Neural progenitor cell (in vitro differentiated cells): ENCODE data around the gene ERN1. TPM values are rescaled to one million over a fixed set of nuclear protein-coding genes. Genes with fewer than 3 reads are reported as not detected.
A peak's percentile ranks its signal among the peaks of the same experiment; 100 is the strongest.

Source experiments
- DNase-seq: peaks from one replicate; pipeline ENCODE4 v3.0.0-alpha.2; 2016; ENCODE audit warnings: low spot score
- H2AFZ ChIP-seq: fragments of 200-600 bp; sonication (generic); replicated peaks from 2 replicates; pipeline ENCODE4 v1.6.1; 2016; ENCODE audit warnings: antibody characterized with exemption
- H3F3A ChIP-seq: fragments of 200-600 bp; sonication (generic); 2 replicates; pipeline ENCODE4 v1.6.1; 2016; ENCODE audit warnings: antibody characterized with exemption, low read depth
- H3K27ac ChIP-seq: fragments of 200-600 bp; sonication (generic); 2 replicates; pipeline ENCODE4 v1.5.1; 2016; ENCODE audit warnings: mild to moderate bottlenecking
- H3K27me3 ChIP-seq: fragments of 200-600 bp; sonication (generic); 2 replicates; pipeline ENCODE4 v1.6.1; 2016; ENCODE audit warnings: mild to moderate bottlenecking, moderate library complexity
- H3K36me3 ChIP-seq: fragments of 200-600 bp; sonication (generic); 2 replicates; pipeline ENCODE4 v1.5.1; 2016
- H3K4me1 ChIP-seq: fragments of 200-600 bp; sonication (generic); 2 replicates; pipeline ENCODE4 v1.6.1; 2016; ENCODE audit warnings: mixed run types
- H3K4me2 ChIP-seq: fragments of 200-600 bp; sonication (generic); 2 replicates; pipeline ENCODE4 v1.6.1; 2016
- H3K4me3 ChIP-seq: fragments of 200-600 bp; sonication (generic); 2 replicates; pipeline ENCODE4 v1.5.1; 2016
- H3K79me2 ChIP-seq: fragments of 200-600 bp; sonication (generic); 2 replicates; pipeline ENCODE4 v1.6.1; 2016; ENCODE audit warnings: low read depth
- H3K9ac ChIP-seq: fragments of 200-600 bp; sonication (generic); 2 replicates; pipeline ENCODE4 v1.6.1; 2016
- H3K9me3 ChIP-seq: fragments of 200-600 bp; sonication (generic); 2 replicates; pipeline ENCODE4 v1.5.1; 2016; ENCODE audit warnings: low read depth
- H4K20me1 ChIP-seq: fragments of 200-600 bp; sonication (generic); 2 replicates; pipeline ENCODE4 v1.6.1; 2016; ENCODE audit warnings: low read depth
- H3K27ac Mint-ChIP-seq: 3 replicates; pipeline ENCODE4 v1.8.0; 2021; ENCODE audit warnings: mixed read lengths
- H3K27me3 Mint-ChIP-seq: 2 replicates; pipeline ENCODE4 v1.8.0; 2022; ENCODE audit warnings: low read depth, mild to moderate bottlenecking, inconsistent platforms, moderate library complexity, mixed read lengths; ENCODE audit not compliant: insufficient read depth
- H3K36me3 Mint-ChIP-seq: 3 replicates; pipeline ENCODE4 v1.8.0; 2021; ENCODE audit warnings: mixed read lengths
- H3K4me1 Mint-ChIP-seq: 3 replicates; pipeline ENCODE4 v1.8.0; 2021; ENCODE audit warnings: mixed read lengths
- H3K4me3 Mint-ChIP-seq: 3 replicates; pipeline ENCODE4 v1.8.0; 2021; ENCODE audit warnings: mild to moderate bottlenecking, moderate library complexity, mixed read lengths
- H3K9me3 Mint-ChIP-seq: 3 replicates; pipeline ENCODE4 v1.8.0; 2020; ENCODE audit warnings: mixed read lengths
- CTCF ChIP-seq: fragments of 200-600 bp; sonication (generic); IDR thresholded peaks from 2 replicates; pipeline ENCODE4 v1.5.1; 2017; ENCODE audit warnings: antibody characterized with exemption, mild to moderate bottlenecking
- EZH2 ChIP-seq: fragments of 200-600 bp; sonication (generic); IDR thresholded peaks from 2 replicates; pipeline ENCODE4 v1.6.1; 2017; ENCODE audit warnings: antibody characterized with exemption, mild to moderate bottlenecking, moderate library complexity
- EZH2phosphoT487 ChIP-seq: fragments of 200-600 bp; sonication (generic); IDR thresholded peaks from 2 replicates; pipeline ENCODE4 v1.6.1; 2017; ENCODE audit warnings: antibody characterized with exemption
- total RNA-seq: library from RNA; depleted of rRNA; stranded (reverse); fragments of >200 nt; gene quantifications from 2 replicates; pipeline ENCODE4 v1.2.3, GENCODE V29; 2015; ENCODE audit warnings: low replicate concordance

ERN1 gene
- total RNA-seq, 1 donor from 2014 or later = 2.4 TPM

GRCh38 chr17:64070213-64070612 lies 59.7 kb downstream of the ERN1 start:
- Mint-ChIP-seq H3K36me3 (peaks cover 42% of the 10 kb centered on the region), H3K4me3 (no peak overlapping the region), H3K9me3 (peaks cover 17% of the 10 kb centered on the region), H3K27me3 (no peaks in the 10 kb centered on the region), H3K4me1 (no peaks in the 10 kb centered on the region), H3K27ac (no peak overlapping the region)
- no peak for TF ChIP-seq EZH2phosphoT487
- TF ChIP-seq EZH2 = no peak
- TF ChIP-seq CTCF = no peak
- no peaks in the 10 kb centered on the region for H3K27me3 ChIP-seq
- H3K9ac ChIP-seq = no peak overlapping the region
- no peak overlapping the region for H3K4me3 ChIP-seq
- no peak overlapping the region for H3K27ac ChIP-seq
- H3K9me3 ChIP-seq = no peaks in the 10 kb centered on the region
- no peaks in the 10 kb centered on the region for H3F3A ChIP-seq
- no peak overlapping the region for H2AFZ ChIP-seq
- no peaks in the 10 kb centered on the region for H4K20me1 ChIP-seq
- no peaks in the 10 kb centered on the region for H3K79me2 ChIP-seq
- no peaks in the 10 kb centered on the region for H3K36me3 ChIP-seq
- H3K4me2 ChIP-seq = no peak overlapping the region
- no peak for DNase-seq
- H3K4me1 ChIP-seq = no peaks in the 10 kb centered on the region

- Mint-ChIP-seq H3K36me3 (peaks cover 42% of the 10 kb centered on the region), H3K4me1 (no peaks in the 10 kb centered on the region), H3K27me3 (no peaks in the 10 kb centered on the region), H3K27ac (no peak overlapping the region), H3K9me3 (peaks cover 17% of the 10 kb centered on the region), H3K4me3 (no peak overlapping the region)
- Histone ChIP-seq H3K4me3 (no peak overlapping the region), H3K36me3 (no peaks in the 10 kb centered on the region), H3F3A (no peaks in the 10 kb centered on the region), H3K9ac (no peak overlapping the region), H3K27ac (no peak overlapping the region), H3K4me1 (no peaks in the 10 kb centered on the region), H3K9me3 (no peaks in the 10 kb centered on the region), H3K27me3 (no peaks in the 10 kb centered on the region), H2AFZ (no peak overlapping the region), H4K20me1 (no peaks in the 10 kb centered on the region), H3K79me2 (no peaks in the 10 kb centered on the region), H3K4me2 (no peak overlapping the region)
- TF ChIP-seq EZH2phosphoT487 (no peak), CTCF (no peak), EZH2 (no peak)
- no peak for DNase-seq
These were observed 60.8 kb downstream of the ERN1 start for GRCh38 chr17:64069143-64069542.

- no peak for TF ChIP-seq CTCF
- TF ChIP-seq EZH2phosphoT487 = no peak
- TF ChIP-seq EZH2 = no peak
- Histone ChIP-seq H3K27me3 (no peaks in the 10 kb centered on the region), H3K79me2 (no peaks in the 10 kb centered on the region), H3F3A (no peaks in the 10 kb centered on the region), H3K9me3 (no peaks in the 10 kb centered on the region), H2AFZ (no peak overlapping the region), H4K20me1 (no peaks in the 10 kb centered on the region), H3K4me2 (no peak overlapping the region), H3K36me3 (no peaks in the 10 kb centered on the region), H3K4me3 (no peak overlapping the region), H3K9ac (no peak overlapping the region), H3K27ac (no peak overlapping the region), H3K4me1 (no peaks in the 10 kb centered on the region)
- Mint-ChIP-seq H3K27ac (no peak overlapping the region), H3K4me1 (no peaks in the 10 kb centered on the region), H3K4me3 (peak overlapping the region; percentile 30), H3K36me3 (peaks cover 42% of the 10 kb centered on the region), H3K9me3 (peaks cover 17% of the 10 kb centered on the region), H3K27me3 (no peaks in the 10 kb centered on the region)
- no peak for DNase-seq
These were observed 62.3 kb downstream of the ERN1 start for GRCh38 chr17:64067657-64068056.
